T-helper 1 cell treated with Interleukin-12 subunit alpha and Interleukin-12 subunit beta and Interleukin-4 antibody, amounts not matched to agents 30 μg/mL and 1 μg/mL, for 36 hours (primary cell): Measurements from ENCODE around the gene ZNF423.

ENCODE experiments used
- H3K27ac Mint-ChIP-seq: one replicate; pipeline ENCODE4 v1.8.0; 2021; ENCODE audit warnings: mild to moderate bottlenecking, mixed read lengths
- H3K27me3 Mint-ChIP-seq: one replicate; pipeline ENCODE4 v1.8.0; 2021; ENCODE audit warnings: low read depth, mixed read lengths
- H3K36me3 Mint-ChIP-seq: one replicate; pipeline ENCODE4 v1.8.0; 2021; ENCODE audit warnings: low read depth, mixed read lengths
- H3K4me1 Mint-ChIP-seq: one replicate; pipeline ENCODE4 v1.8.0; 2021; ENCODE audit warnings: low read depth, mixed read lengths
- H3K4me3 Mint-ChIP-seq: one replicate; pipeline ENCODE4 v1.8.0; 2021; ENCODE audit warnings: mild to moderate bottlenecking, moderate library complexity, mixed read lengths
- H3K9me3 Mint-ChIP-seq: one replicate; pipeline ENCODE4 v1.8.0; 2021; ENCODE audit warnings: mixed read lengths

ZNF423 gene

DNA sequence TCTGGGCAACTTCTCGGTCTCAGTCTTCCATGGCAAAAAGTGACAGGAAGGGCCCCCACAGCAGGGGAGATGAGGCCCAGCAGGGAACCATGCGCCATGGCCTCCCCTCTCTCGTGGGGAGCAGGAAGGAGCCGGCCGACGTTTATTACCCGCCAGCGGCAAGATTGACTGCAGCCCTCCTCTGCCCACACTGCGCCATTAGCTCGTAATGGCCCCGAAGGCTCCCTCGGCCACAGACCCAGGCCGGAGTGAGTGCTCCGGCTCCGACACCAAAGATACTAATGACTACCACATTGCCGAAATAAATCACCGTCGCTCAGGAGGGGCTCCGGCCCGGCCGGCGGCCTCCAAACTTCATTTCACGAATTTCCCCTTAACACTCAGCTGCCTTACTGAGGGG, 255.4 kb downstream of the ZNF423 start:
- H3K9me3 Mint-ChIP-seq: no peaks in the 10 kb centered on the region
- H3K4me3 Mint-ChIP-seq: no peak overlapping the region
- no peaks in the 10 kb centered on the region for H3K36me3 Mint-ChIP-seq
- peaks cover 1% of the 10 kb centered on the region for H3K4me1 Mint-ChIP-seq
- peaks cover 5% of the 10 kb centered on the region for H3K27me3 Mint-ChIP-seq
- no peak overlapping the region for H3K27ac Mint-ChIP-seq

DNA sequence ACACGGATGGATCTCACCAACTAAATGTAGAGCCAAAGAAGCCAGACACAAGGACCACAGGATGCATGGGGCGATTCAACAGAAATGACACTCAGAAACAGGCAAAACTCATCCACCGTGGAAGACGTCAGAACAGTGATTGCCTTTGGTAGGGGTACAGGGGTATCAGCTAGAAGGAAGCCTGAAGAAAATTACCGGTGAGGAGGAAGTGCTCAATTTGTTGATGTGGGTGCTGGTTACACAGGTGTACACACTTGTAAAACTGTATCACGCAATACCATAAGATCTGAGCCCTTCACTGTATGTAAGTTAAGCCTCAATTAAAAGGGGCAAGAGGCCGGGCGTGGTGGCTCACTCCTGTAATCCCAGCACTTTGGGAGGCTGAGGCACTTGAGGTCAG, 256.2 kb downstream of the ZNF423 start:
- no peaks in the 10 kb centered on the region for H3K36me3 Mint-ChIP-seq
- H3K27me3 Mint-ChIP-seq: peaks cover 5% of the 10 kb centered on the region
- no peak overlapping the region for H3K4me3 Mint-ChIP-seq
- H3K4me1 Mint-ChIP-seq: peaks cover 1% of the 10 kb centered on the region
- H3K27ac Mint-ChIP-seq: no peak overlapping the region
- no peaks in the 10 kb centered on the region for H3K9me3 Mint-ChIP-seq

DNA sequence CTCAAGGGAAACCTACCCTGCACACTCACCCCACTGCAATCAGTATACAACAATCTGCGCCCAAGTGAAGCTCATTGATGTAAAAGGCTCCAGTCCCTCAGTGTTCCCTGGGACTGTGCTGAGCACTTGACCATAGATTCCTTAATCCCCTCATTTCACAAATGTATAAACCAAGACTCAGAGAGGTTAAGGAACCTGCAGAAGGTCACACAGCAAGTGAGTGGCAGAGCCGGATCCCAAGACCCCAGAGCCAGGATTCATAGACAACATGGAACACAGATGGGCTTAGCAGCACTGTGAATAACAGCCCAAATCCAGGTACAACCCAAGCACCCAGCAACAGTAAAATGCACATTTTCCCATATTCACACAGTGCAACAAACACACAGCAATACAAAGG, 256.6 kb downstream of the ZNF423 start:
- no peak overlapping the region for H3K27ac Mint-ChIP-seq
- no peaks in the 10 kb centered on the region for H3K9me3 Mint-ChIP-seq
- H3K4me1 Mint-ChIP-seq: peaks cover 1% of the 10 kb centered on the region
- no peak overlapping the region for H3K4me3 Mint-ChIP-seq
- no peaks in the 10 kb centered on the region for H3K36me3 Mint-ChIP-seq
- H3K27me3 Mint-ChIP-seq: peaks cover 8% of the 10 kb centered on the region

DNA sequence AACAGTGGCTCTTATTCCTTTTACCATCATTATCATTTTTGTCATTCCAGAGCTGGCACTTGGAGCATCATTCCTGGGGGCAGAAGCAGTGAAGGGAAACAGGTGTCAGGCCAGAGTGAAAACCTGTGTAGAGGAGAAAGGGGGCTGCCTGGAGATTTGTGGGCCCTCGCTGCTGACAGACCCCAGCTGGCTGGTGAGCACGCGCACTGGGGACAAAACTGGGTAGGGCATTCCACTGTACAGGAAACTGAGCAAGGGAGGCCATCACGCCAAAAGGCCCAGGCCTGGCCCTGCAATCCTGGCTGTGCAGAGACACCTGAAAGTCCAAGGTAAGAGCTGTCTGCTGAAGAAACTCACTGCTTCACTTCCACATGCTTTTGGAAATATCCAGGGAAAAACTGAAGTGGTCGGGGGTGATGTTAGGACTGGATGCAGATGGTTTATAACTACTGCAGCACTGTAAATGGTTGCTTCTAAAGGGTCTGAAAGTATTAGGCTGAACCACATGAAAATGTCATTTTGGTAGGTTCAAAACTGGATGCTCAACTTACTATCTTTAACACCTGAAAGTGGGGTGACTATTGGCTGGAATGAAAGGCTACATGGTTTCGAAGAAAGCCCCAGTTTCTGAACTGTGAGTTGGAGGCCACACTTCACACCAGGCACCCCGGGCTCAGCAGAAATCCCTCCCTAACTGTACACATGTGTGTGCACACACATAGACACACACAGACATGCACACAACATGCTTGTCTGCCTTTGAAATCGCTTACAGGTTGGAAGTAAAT, 257.3 kb downstream of the ZNF423 start:
- Mint-ChIP-seq H3K36me3 (no peaks in the 10 kb centered on the region), H3K4me3 (no peak overlapping the region), H3K27me3 (peaks cover 10% of the 10 kb centered on the region), H3K27ac (no peak overlapping the region), H3K9me3 (no peaks in the 10 kb centered on the region), H3K4me1 (peaks cover 1% of the 10 kb centered on the region)

DNA sequence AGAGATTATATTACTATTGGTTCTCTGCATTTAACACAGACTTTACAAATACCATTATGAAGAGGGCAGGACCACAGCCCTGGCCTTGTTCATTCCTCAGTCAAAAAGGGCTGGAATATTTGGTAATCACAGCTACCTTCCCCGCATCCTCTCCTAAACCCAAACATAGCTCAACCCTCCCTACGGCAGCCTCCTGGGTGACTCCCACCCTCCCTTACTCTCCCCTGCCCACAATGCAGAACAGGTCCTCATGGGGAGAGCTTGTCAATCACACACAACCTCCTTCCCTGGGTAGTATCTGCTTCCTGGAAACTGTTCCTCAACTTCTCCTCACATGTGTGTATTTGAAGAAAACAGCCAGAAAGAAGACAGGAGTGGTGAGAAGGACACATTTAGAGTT, 258.1 kb downstream of the ZNF423 start:
- H3K27ac Mint-ChIP-seq: no peak overlapping the region
- no peaks in the 10 kb centered on the region for H3K9me3 Mint-ChIP-seq
- H3K27me3 Mint-ChIP-seq: peaks cover 10% of the 10 kb centered on the region
- no peak overlapping the region for H3K4me3 Mint-ChIP-seq
- H3K36me3 Mint-ChIP-seq: no peaks in the 10 kb centered on the region
- H3K4me1 Mint-ChIP-seq: peaks cover 1% of the 10 kb centered on the region

DNA sequence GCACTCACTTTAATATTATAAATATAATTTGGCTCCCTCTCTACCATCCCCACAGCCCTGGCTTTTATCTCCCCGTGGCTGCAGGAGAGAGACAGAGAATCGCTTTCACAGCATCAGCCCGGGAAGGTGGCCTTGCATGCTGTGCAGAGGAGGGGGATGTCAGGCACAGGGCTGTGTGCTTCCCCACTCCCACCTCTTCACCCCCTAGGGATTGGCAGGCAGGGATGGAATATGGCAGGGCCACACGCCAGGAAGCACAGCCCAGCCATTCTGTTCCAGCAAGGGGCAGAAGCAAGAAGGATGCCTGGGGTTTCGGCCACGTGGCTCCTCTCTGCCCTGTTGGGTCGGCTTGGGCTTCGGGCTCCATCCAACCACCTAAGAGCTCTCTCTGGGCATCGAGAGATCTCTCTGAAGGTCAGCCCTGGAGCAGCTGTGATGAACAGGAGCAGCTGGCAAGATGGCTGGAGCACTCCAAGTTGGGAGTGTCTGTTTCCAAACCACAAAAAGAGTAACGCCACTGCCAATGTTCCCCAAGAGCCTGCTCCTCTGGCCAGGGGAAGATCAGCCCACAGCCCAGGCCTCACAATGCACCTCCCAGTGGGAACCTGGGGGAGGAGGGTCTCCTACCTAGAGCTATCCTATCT, 259.1 kb downstream of the ZNF423 start:
- H3K36me3 Mint-ChIP-seq: no peaks in the 10 kb centered on the region
- no peaks in the 10 kb centered on the region for H3K9me3 Mint-ChIP-seq
- H3K4me3 Mint-ChIP-seq: no peak overlapping the region
- H3K27me3 Mint-ChIP-seq: peaks cover 10% of the 10 kb centered on the region
- no peak overlapping the region for H3K27ac Mint-ChIP-seq
- H3K4me1 Mint-ChIP-seq: peaks cover 1% of the 10 kb centered on the region

DNA sequence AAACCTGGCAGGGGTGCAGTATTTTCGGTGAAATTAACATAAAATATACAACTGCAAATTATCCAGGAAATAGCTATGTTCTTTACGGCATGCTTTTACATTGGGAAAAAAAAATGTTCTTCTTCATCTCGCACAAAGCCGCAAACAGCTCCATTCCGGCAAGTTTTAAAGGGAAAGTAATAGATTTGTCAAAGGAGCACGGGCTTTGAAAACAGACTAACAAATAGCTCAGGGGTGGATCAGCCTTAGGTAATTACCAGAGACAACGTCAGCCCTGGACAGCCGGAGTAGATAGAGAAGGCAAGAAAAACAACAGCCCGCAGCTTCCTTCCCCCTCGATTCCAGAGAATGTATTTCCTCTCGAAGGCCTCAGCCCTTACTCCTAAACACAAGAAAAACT, 259.8 kb downstream of the ZNF423 start:
- Mint-ChIP-seq H3K4me1 (peaks cover 1% of the 10 kb centered on the region), H3K27ac (no peak overlapping the region), H3K4me3 (no peak overlapping the region)

DNA sequence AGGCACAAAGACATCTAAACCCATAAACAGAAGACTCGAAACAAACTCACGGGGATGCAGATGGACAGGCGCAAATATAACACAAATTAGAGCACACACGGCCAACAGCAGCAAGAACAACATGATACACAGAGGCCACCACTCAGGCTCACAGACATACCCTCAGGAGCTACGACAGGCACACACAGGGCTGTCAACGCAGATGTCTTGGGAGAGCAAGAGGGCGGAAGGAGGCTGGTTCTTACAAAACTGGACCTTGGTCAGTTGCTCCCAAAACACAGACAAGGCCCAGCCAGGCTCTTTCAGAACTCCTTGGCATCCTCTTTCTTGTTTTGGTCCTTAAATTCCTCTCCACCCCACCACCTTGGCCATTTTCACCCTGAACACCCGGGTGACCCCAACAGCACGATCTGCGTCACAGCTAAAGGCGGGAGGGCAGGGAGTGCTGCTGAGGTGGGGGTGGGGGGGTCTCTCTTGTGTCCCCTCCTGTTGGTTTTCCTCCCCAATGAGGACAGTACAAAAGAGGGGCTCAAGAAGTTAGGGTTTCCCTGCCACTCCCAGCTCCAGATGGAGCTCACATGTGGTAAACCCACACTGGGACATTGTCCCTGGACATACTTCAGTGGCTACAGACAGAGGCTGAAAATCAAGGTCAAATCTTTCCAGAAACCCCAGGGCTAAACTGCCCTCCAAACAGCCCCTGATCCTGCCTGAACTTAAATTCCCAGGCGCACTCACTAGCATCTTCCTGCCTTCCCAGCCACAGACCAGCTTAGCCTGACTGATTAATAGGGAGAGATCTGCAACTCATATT, 261.0 kb downstream of the ZNF423 start:
- Mint-ChIP-seq H3K4me3 (no peak overlapping the region), H3K27me3 (peaks cover 10% of the 10 kb centered on the region), H3K36me3 (no peaks in the 10 kb centered on the region), H3K4me1 (peaks cover 1% of the 10 kb centered on the region), H3K9me3 (no peaks in the 10 kb centered on the region), H3K27ac (no peak overlapping the region)

More for the DNA sequence above, 259.8 kb downstream of the ZNF423 start:
- Mint-ChIP-seq H3K9me3 (no peaks in the 10 kb centered on the region), H3K27me3 (peaks cover 10% of the 10 kb centered on the region), H3K36me3 (no peaks in the 10 kb centered on the region)

DNA sequence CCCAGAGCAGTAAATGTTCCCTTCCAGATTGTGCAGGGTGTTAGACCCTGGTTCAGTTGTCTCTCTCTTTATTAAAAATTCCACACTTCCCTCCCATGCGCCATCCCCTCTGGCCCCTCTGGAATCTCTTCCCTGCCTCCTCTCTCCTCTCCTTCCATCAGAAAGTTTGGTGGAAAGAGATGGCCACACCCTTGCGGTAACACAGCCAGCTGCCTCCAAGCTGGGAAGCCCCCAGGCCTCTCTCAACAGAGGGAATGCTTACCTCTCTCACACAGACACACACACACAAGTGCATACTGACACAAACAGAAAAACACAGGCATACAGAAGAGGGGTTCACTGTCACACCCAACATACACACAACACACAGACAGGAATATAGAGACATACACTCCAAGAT, 261.8 kb downstream of the ZNF423 start:
- H3K9me3 Mint-ChIP-seq: no peaks in the 10 kb centered on the region
- H3K36me3 Mint-ChIP-seq: no peaks in the 10 kb centered on the region
- no peak overlapping the region for H3K4me3 Mint-ChIP-seq
- H3K4me1 Mint-ChIP-seq: peaks cover 1% of the 10 kb centered on the region
- H3K27me3 Mint-ChIP-seq: peaks cover 10% of the 10 kb centered on the region
- no peak overlapping the region for H3K27ac Mint-ChIP-seq

DNA sequence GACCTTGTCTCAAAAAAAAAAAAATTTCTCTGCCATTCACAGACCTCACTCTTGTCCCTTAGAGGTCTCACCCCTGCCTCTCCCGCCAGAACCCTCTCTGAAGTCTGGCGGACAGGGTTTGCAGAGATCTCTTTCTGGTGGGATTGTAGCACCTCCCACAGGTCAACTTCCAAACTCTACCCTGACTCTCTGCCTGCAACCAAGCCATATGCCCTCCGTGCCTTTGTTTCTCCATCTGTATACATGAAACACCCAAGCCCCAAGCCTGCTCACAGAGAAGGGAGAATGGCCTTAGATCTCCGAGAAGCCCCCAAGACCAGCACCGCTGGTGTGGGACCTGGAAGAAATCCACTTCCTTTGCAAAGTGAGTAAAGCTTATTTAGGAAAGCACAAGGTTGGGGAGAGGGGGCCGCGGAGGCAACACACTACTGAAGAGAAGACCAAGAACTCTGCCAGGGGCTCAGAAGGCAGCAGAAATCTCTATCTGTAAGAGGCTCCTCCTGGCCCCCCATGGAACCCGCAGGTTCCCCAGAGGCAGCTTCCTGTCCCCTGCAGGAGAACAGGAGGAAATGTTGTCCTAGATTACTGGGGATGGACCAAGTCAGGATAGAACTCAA, 262.4 kb downstream of the ZNF423 start:
- Mint-ChIP-seq H3K9me3 (no peaks in the 10 kb centered on the region), H3K27me3 (peaks cover 10% of the 10 kb centered on the region), H3K36me3 (no peaks in the 10 kb centered on the region), H3K4me3 (no peak overlapping the region), H3K27ac (no peak overlapping the region), H3K4me1 (peaks cover 1% of the 10 kb centered on the region)

DNA sequence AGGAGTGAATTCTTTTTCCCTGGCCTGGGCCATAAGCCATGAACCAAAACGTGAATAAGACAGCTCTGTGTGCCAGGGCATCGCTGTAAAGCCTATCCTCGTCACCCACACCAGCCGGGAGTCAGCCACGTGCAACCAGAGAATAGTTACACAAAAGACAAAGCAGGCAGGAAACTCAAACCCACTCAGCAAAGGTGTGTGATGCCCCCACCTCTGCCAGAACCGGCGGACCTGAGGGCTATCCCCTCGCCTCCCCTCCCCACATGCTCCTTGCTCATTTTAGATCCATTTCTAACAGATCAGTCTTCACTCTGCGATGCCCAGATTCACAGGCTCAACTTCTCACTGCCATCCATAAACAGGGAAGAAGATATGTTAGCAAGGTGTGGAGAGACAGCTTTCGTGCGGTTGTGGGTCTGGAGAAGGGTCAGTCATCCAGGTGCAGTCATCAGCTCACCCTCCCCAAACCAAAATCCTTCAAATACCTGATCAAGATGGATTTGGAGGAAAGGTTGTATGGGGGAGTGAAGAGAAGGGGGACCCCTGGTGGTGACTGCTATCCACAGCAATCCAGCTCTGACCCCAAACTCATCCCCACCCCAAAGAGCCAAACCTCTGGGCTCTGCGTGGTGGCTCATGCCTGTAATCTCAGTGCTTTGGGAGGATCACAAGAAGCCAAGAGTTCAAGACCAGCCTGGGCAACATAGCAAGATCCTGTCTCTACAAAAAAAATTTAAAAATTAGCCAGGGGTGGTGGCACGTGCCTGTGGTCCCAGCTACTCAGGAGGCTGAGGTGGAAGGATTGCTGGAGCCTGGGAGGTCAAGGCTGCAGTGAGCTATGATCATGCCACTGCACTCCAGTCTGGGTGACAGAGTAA, 263.1 kb downstream of the ZNF423 start:
- peaks cover 10% of the 10 kb centered on the region for H3K27me3 Mint-ChIP-seq
- no peak overlapping the region for H3K4me3 Mint-ChIP-seq
- H3K9me3 Mint-ChIP-seq: no peaks in the 10 kb centered on the region
- H3K36me3 Mint-ChIP-seq: no peaks in the 10 kb centered on the region
- no peak overlapping the region for H3K27ac Mint-ChIP-seq
- peaks cover 1% of the 10 kb centered on the region for H3K4me1 Mint-ChIP-seq

DNA sequence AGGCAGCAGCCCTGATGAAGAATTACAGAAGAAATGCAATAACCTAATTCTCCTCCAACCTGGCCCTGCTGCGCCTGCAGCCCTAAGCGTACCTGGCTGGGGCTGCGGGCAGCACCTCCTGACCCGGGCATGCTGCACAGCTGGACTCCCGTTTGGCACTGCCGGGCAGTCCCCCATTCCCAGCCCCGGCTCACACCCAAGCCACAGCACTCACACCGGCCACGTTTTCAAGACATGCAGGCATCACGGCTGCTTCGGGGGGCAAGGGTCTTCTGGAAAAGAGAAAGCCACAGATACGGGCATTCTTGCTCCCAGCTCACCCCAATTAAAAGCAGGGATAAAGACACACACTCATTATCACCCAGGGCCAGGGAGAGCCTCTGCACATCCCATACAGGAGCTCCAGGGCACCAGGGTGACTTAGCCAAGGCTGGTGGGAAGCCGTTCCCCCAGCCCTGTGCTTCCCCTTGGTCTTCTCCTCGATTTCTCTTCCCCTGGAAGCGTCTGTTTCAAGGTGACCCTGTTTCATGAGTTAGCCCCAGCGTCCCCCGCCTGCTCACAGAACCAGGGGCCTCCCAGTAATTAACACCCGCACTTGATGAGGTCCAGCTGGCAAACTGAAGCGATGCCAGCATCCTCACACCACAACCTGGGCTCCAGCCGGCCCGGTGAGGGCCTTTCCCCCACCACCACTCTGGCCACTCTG, 265.6 kb downstream of the ZNF423 start:
- H3K36me3 Mint-ChIP-seq: no peaks in the 10 kb centered on the region
- H3K9me3 Mint-ChIP-seq: no peaks in the 10 kb centered on the region
- H3K4me3 Mint-ChIP-seq: no peak overlapping the region
- no peak overlapping the region for H3K27ac Mint-ChIP-seq
- peaks cover 5% of the 10 kb centered on the region for H3K27me3 Mint-ChIP-seq
- H3K4me1 Mint-ChIP-seq: no peaks in the 10 kb centered on the region

DNA sequence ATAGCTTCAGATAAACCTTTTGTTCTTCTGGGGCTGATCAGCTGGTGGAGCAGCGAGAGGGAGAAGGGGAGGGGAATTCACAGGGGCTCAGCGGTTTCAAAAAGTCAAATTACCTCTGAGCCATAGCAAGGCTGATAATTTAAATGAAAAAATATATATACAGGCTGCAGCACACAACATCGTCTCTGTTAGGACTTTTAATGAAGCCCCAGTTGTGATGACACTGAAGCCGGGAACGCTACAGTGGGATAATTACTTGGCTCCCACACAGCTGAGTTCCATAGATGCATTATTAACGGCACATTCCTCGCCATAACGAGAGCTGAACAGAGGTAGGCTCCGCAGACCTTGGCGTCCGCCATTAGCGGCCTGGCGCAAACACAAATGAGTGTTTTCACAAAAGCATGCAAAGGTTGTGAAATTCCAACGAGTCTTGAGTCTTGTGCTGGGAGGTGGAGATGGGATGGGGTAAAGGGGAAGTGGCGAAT, 266.3 kb downstream of the ZNF423 start:
- no peaks in the 10 kb centered on the region for H3K36me3 Mint-ChIP-seq
- H3K9me3 Mint-ChIP-seq: no peaks in the 10 kb centered on the region
- no peak overlapping the region for H3K4me3 Mint-ChIP-seq
- H3K4me1 Mint-ChIP-seq: no peaks in the 10 kb centered on the region
- no peak overlapping the region for H3K27ac Mint-ChIP-seq
- peaks cover 4% of the 10 kb centered on the region for H3K27me3 Mint-ChIP-seq
